COLO668 (cell line): Measurements from ENCODE around the gene ZNF341.
"Not testable (repeated sequence)": the region's sequence is repeated elsewhere in the genome, so short reads cannot be mapped to it uniquely, and the experiment has no call there.

Source experiments
- DNase-seq: peaks from one replicate; lab custom pipeline; 2025; ENCODE audit not compliant: unreplicated experiment; lab: John Stamatoyannopoulos, UW

ZNF341 gene

GRCh38 chr20:33728463-33728862 lies 3.3 kb upstream of the ZNF341 start:
- no peak for DNase-seq

- no peak for DNase-seq
These were observed 2.7 kb upstream of the ZNF341 start for GRCh38 chr20:33729101-33729500.

GRCh38 chr20:33730946-33731692 lies 677 bp upstream of the ZNF341 start:
- DNase-seq: no peak

GRCh38 chr20:33732166-33732970 lies 572 bp downstream of the ZNF341 start:
- DNase-seq: peak; percentile 99

GRCh38 chr20:33733654-33734576 lies 2.1 kb downstream of the ZNF341 start:
- DNase-seq: no peak

- no peak for DNase-seq
These were observed 5.2 kb downstream of the ZNF341 start for GRCh38 chr20:33736962-33737361.

GRCh38 chr20:33739493-33739892 lies 7.7 kb downstream of the ZNF341 start:
- no peak for DNase-seq

GRCh38 chr20:33740189-33740588 lies 8.4 kb downstream of the ZNF341 start:
- DNase-seq: no peak

- no peak for DNase-seq
These were observed 12.4 kb downstream of the ZNF341 start for GRCh38 chr20:33744181-33744580.

GRCh38 chr20:33744773-33745385 lies 13.1 kb downstream of the ZNF341 start:
- DNase-seq: no peak

- DNase-seq: no peak
These were observed 14.7 kb downstream of the ZNF341 start for GRCh38 chr20:33746325-33746998.

- DNase-seq: no peak
These were observed 20.0 kb downstream of the ZNF341 start for GRCh38 chr20:33751775-33752174.

- DNase-seq: no peak
These were observed 21.3 kb downstream of the ZNF341 start for GRCh38 chr20:33753143-33753542.

GRCh38 chr20:33753763-33754162 lies 22.0 kb downstream of the ZNF341 start:
- DNase-seq: no peak

- not testable (repeated sequence) for DNase-seq
These were observed 24.2 kb downstream of the ZNF341 start for GRCh38 chr20:33755936-33756490.

- DNase-seq: no peak
These were observed 25.2 kb downstream of the ZNF341 start for GRCh38 chr20:33757046-33757445.

GRCh38 chr20:33757458-33757857 lies 25.7 kb downstream of the ZNF341 start:
- no peak for DNase-seq

GRCh38 chr20:33761698-33762250 lies 30.0 kb downstream of the ZNF341 start:
- DNase-seq: no peak

GRCh38 chr20:33765099-33765498 lies 33.3 kb downstream of the ZNF341 start:
- DNase-seq: no peak

GRCh38 chr20:33765592-33765991 lies 33.8 kb downstream of the ZNF341 start:
- no peak for DNase-seq
